ENCODE results near the gene SCFD2. TPM values are rescaled to one million over a fixed set of nuclear protein-coding genes. Genes with fewer than 3 reads are reported as not detected.
"Not testable (repeated sequence)": the region's sequence is repeated elsewhere in the genome, so short reads cannot be mapped to it uniquely, and the experiment has no call there.

Gene SCFD2
- total RNA-seq, 2 experiments from 2014 or later, result 25.1 to 27.2 TPM

DNA sequence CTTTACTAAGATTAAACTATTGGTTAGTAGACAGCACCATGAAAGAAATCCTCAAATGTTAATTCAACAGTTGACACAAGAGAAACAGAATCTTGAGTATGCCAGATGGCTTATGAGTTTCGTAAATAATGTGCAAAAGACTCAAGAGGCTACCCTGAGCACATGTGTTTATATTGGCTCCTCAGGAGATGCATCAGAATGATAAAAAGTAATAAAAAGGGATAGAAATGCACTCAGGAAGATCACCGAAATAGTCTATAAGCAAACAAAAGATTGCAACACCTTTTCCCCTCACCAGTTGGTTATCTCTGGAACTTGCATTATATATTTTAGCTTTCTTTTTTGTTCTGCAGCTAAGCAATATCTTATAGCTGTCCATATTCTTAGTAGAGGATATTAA, 84.4 kb downstream of the SCFD2 start:
- ChIA-PET CTCF (no interaction called here), POLR2A (no interaction called here)
- no peaks in the 10 kb centered on the region for H3K27me3 Mint-ChIP-seq (ENCODE audit: low read depth)
- no peak overlapping the region for H3K27ac Mint-ChIP-seq
- ATAC-seq, result no peak
- no peak for DNase-seq
- H3K9me3 Mint-ChIP-seq (ENCODE audit: insufficient read depth), result peaks cover 14% of the 10 kb centered on the region
- no peaks in the 10 kb centered on the region for H3K4me1 Mint-ChIP-seq (ENCODE audit: low read depth)
- H3K4me3 Mint-ChIP-seq, result no peak overlapping the region
- peaks cover 16% of the 10 kb centered on the region for H3K36me3 Mint-ChIP-seq (ENCODE audit: low read depth)

DNA sequence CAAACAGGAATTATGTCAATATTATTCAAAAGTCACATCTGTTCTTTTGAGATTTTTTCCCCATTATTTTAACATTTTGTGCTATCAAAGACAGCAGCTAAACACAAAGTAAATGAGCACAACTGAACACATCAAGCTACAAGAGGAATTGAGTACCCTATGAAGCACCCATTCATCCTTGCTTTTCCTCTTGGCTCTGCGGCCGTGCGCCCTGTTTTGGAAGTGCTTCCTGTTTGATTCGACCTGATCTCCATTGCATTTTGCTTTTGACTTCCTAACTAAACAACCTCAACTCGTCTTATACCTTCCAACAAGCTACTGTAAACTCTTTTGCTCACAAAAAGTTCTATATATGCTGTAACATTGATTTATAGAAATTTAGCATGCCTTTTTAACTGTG, 85.0 kb downstream of the SCFD2 start:
- no peaks in the 10 kb centered on the region for H3K4me1 Mint-ChIP-seq (ENCODE audit: low read depth)

DNA sequence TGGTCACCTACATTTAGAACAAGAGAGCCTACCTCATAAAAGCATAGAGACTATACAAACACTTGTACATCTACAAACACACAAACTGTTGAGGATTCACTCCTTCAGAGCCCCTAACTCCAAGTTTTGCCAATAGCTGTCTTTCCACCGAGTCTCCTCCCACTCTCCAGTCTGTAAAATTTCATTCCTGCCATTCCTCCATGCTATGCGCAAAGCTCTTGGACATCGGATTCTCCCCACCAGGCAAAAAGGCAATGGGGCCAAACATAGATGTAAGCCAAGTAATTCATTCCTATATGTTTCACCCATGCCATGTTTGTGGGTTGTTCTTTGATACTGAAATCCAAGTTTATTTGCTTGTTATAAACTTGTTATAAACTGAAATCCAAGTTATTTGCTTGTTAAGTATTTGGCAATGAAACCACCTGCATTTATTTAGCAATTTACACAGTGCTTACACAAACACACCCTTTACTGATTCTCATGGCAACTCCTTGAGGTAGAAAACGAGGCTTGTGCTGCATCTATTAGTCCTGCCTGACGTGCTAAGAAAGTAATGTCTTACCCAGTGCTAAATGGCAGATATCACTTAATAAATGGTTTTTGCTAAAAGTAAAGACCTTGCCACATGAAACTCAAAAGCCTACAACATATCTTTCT, 91.1 kb downstream of the SCFD2 start:
- no peak for ATAC-seq
- no peak overlapping the region for H3K4me3 Mint-ChIP-seq

More for the DNA sequence above, 85.0 kb downstream of the SCFD2 start:
- Mint-ChIP-seq H3K27me3 (ENCODE audit: low read depth) (no peaks in the 10 kb centered on the region), H3K36me3 (ENCODE audit: low read depth) (peaks cover 17% of the 10 kb centered on the region), H3K4me3 (no peak overlapping the region), H3K27ac (no peak overlapping the region), H3K9me3 (ENCODE audit: insufficient read depth) (peaks cover 14% of the 10 kb centered on the region)
- ChIA-PET CTCF (no interaction called here), POLR2A (no interaction called here)
- DNase-seq, result no peak
- ATAC-seq, result no peak

DNA sequence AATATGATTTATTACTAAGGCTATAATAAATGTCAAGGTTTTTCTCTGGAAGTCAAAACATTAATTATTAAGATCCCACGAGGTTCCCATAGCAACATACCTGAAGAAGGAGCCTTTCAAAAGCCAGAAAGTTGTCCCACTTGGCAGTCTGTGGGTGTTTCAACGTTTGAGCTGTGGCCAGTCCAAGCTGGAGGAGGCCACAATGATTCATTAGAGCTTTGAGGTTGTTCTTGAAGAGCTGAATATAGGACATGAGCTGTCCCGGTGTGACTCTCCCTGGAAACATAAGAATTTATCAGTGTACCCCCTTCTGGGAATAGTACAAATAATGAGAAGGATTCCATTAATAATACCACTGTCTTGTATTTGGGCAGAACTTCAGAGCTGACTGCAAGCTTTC, 92.1 kb downstream of the SCFD2 start:
- no peaks in the 10 kb centered on the region for H3K4me1 Mint-ChIP-seq (ENCODE audit: low read depth)
- H3K9me3 Mint-ChIP-seq (ENCODE audit: insufficient read depth), result peaks cover 2% of the 10 kb centered on the region
- POLR2A ChIA-PET, result no interaction called here
- CTCF ChIA-PET, result no interaction called here
- H3K27me3 Mint-ChIP-seq (ENCODE audit: low read depth), result no peaks in the 10 kb centered on the region
- H3K27ac Mint-ChIP-seq, result no peak overlapping the region
- DNase-seq, result no peak
- no peak for ATAC-seq
- H3K36me3 Mint-ChIP-seq (ENCODE audit: low read depth), result peaks cover 24% of the 10 kb centered on the region
- no peak overlapping the region for H3K4me3 Mint-ChIP-seq

More for the DNA sequence above, 91.1 kb downstream of the SCFD2 start:
- no peaks in the 10 kb centered on the region for H3K4me1 Mint-ChIP-seq (ENCODE audit: low read depth)
- no peaks in the 10 kb centered on the region for H3K27me3 Mint-ChIP-seq (ENCODE audit: low read depth)
- no peak overlapping the region for H3K27ac Mint-ChIP-seq
- peaks cover 10% of the 10 kb centered on the region for H3K9me3 Mint-ChIP-seq (ENCODE audit: insufficient read depth)
- no peak for DNase-seq
- CTCF ChIA-PET, result no interaction called here
- peaks cover 25% of the 10 kb centered on the region for H3K36me3 Mint-ChIP-seq (ENCODE audit: low read depth)
- POLR2A ChIA-PET, result no interaction called here

DNA sequence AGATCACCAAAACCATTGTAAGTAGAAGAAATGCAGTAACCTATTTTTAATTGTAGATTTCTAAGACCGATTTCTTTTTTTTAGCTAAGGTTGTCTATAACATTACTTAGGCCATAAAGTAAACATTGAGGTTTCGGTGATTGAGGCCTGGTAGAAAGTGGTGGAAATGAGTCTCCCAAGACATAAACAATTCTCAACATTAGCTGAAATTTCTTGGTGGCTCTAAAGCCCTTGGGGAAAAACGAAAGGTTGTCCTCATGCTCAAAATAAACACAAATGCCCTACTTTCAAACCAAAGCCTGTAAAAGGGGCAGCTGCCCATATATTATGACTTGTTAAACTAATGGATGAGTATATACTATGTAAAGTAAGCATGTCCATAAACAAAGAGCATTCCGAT, 98.8 kb downstream of the SCFD2 start:
- Mint-ChIP-seq H3K4me3 (no peak overlapping the region), H3K27me3 (ENCODE audit: low read depth) (no peaks in the 10 kb centered on the region), H3K27ac (no peak overlapping the region), H3K9me3 (ENCODE audit: insufficient read depth) (peaks cover 14% of the 10 kb centered on the region), H3K36me3 (ENCODE audit: low read depth) (peaks cover 32% of the 10 kb centered on the region), H3K4me1 (ENCODE audit: low read depth) (no peaks in the 10 kb centered on the region)
- POLR2A ChIA-PET, result no interaction called here
- DNase-seq (no peak), ATAC-seq (no peak)
- CTCF ChIA-PET, result no interaction called here

DNA sequence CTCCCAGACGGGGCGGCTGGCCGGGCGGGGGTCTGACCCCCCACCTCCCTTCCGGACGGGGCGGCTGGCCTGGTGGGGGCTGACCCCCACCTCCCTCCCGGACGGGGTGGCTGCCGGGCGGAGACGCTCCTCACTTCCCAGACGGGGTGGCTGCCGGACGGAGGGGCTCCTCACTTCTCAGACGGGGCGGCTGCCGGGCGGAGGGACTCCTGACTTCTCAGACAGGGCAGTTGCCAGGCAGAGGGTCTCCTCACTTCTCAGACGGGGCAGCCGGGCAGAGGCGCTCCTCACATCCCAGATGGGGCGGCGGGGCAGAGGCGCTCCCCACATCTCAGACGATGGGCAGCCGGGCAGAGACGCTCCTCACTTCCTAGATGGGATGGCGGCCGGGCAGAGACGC, 109.9 kb downstream of the SCFD2 start:
- H3K4me3 Mint-ChIP-seq; H3K36me3 Mint-ChIP-seq (ENCODE audit: low read depth); CTCF ChIA-PET; H3K27me3 Mint-ChIP-seq (ENCODE audit: low read depth); POLR2A ChIA-PET; H3K4me1 Mint-ChIP-seq (ENCODE audit: low read depth); H3K9me3 Mint-ChIP-seq (ENCODE audit: insufficient read depth); H3K27ac Mint-ChIP-seq; ATAC-seq; DNase-seq: not testable (repeated sequence)

DNA sequence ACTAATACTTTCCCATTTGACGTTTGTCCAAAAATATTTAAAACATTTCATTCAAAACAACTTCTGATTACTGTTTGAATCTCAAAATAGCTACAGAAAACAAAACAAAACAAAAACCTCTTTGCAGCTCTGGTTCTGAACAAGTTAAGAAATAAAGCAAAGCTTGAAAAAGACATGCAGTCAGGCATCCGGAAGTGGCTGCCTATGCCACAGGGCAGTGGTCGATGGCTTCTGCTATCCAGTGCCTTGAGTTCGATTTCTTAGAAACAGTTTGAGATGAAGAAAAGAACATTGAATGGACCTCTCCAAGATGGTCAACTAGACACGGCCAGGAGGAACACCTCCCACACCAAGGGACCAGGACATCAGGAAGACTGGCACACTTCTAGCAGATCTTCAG, 125.3 kb downstream of the SCFD2 start:
- DNase-seq (no peak), ATAC-seq (no peak)
- POLR2A ChIA-PET, result no interaction called here
- H3K4me1 Mint-ChIP-seq (ENCODE audit: low read depth), result no peaks in the 10 kb centered on the region
- H3K9me3 Mint-ChIP-seq (ENCODE audit: insufficient read depth), result peaks cover 15% of the 10 kb centered on the region
- H3K36me3 Mint-ChIP-seq (ENCODE audit: low read depth), result peaks cover 15% of the 10 kb centered on the region
- no peaks in the 10 kb centered on the region for H3K27me3 Mint-ChIP-seq (ENCODE audit: low read depth)
- no peak overlapping the region for H3K27ac Mint-ChIP-seq
- no peak overlapping the region for H3K4me3 Mint-ChIP-seq
- CTCF ChIA-PET, result no interaction called here

DNA sequence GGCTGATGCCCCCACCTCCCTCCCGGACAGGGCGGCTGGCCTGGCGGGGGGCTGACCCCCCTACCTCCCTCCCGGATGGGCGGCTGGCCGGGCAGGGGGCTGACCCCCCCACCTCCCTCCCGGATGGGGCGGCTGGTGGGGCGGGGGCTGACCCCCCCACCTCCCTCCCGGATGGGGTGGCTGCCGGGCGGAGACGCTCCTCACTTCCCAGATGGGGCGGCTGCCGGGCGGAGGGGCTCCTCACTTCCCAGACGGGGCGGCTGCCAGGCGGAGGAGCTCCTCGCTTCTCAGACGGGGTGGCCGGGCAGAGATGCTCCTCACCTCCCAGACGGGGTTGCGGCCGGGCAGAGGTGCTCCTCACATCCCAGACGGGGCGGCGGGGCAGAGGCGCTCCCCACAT, 127.5 kb downstream of the SCFD2 start:
- CTCF ChIA-PET; POLR2A ChIA-PET; ATAC-seq; H3K27me3 Mint-ChIP-seq (ENCODE audit: low read depth); DNase-seq; H3K27ac Mint-ChIP-seq; H3K4me1 Mint-ChIP-seq (ENCODE audit: low read depth); H3K9me3 Mint-ChIP-seq (ENCODE audit: insufficient read depth); H3K4me3 Mint-ChIP-seq; H3K36me3 Mint-ChIP-seq (ENCODE audit: low read depth): not testable (repeated sequence)

DNA sequence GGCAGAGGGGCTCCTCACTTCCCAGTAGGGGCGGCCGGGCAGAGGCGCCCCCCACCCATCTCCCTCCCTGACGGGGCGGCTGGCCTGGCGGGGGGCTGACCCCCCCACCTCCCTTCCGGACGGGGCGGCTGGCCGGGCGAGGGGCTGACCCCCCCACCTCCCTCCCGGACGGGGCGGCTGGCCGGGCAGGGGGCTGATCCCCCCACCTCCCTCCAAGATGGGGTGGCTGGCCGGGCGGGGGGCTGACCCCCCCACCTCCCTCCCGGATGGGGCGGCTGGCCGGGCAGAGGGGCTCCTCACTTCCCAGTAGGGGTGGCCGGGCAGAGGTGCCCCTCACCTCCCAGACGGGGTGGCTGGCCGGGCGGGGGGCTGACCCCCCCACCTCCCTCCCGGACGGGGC, 128.1 kb downstream of the SCFD2 start:
- CTCF ChIA-PET; H3K27me3 Mint-ChIP-seq (ENCODE audit: low read depth); H3K36me3 Mint-ChIP-seq (ENCODE audit: low read depth); H3K27ac Mint-ChIP-seq; H3K9me3 Mint-ChIP-seq (ENCODE audit: insufficient read depth); H3K4me3 Mint-ChIP-seq; H3K4me1 Mint-ChIP-seq (ENCODE audit: low read depth); ATAC-seq; DNase-seq; POLR2A ChIA-PET: not testable (repeated sequence)

DNA sequence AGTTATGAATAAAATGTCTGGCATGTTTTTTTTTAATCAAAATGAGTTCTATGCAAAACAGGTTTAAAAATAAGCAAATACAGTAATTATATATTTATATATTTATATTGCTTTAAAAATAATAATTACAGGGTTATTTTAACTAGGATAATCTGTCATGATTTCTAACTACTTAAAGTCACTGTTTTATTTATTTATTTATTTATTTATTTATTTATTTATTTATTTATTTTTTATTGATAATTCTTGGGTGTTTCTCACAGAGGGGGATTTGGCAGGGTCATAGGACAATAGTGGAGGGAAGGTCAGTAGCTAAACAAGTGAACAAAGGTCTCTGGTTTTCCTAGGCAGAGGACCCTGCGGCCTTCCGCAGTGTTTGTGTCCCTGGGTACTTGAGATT, 129.2 kb downstream of the SCFD2 start:
- H3K27me3 Mint-ChIP-seq (ENCODE audit: low read depth); H3K9me3 Mint-ChIP-seq (ENCODE audit: insufficient read depth); H3K4me3 Mint-ChIP-seq; DNase-seq; ATAC-seq; H3K36me3 Mint-ChIP-seq (ENCODE audit: low read depth); H3K27ac Mint-ChIP-seq; CTCF ChIA-PET: not testable (repeated sequence)
- POLR2A ChIA-PET, result interaction anchor here (0.7 kb wide), 1 partner anchor 282 kb away, joined by 3 read pairs; no protein-coding TSS in a partner anchor
- H3K4me1 Mint-ChIP-seq (ENCODE audit: low read depth), result peaks cover 12% of the 10 kb centered on the region

DNA sequence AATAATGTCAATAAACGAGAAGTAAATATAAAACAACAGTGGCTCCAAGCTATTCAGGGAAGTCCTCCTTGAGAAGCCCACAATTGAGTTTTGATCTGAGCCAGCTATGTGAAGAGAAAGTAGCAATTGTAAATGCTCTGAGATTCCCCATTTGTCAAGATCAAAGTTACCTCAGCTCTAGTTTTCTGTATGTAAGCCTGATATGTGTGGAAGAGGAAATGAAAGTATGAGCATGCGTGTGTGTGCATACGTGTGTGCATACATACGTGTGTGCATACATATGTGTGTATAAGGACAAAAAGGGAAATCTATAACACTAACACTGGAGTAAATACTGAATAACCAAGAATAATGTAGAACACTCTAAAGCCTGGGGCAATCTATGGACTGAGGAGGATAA, 130.3 kb downstream of the SCFD2 start:
- ChIA-PET POLR2A (no interaction called here), CTCF (no interaction called here)
- DNase-seq (no peak), ATAC-seq (no peak)
- H3K4me1 Mint-ChIP-seq (ENCODE audit: low read depth), result peaks cover 12% of the 10 kb centered on the region
- peaks cover 3% of the 10 kb centered on the region for H3K36me3 Mint-ChIP-seq (ENCODE audit: low read depth)
- no peaks in the 10 kb centered on the region for H3K27me3 Mint-ChIP-seq (ENCODE audit: low read depth)
- no peak overlapping the region for H3K4me3 Mint-ChIP-seq
- H3K9me3 Mint-ChIP-seq (ENCODE audit: insufficient read depth), result peaks cover 5% of the 10 kb centered on the region
- H3K27ac Mint-ChIP-seq, result no peak overlapping the region

DNA sequence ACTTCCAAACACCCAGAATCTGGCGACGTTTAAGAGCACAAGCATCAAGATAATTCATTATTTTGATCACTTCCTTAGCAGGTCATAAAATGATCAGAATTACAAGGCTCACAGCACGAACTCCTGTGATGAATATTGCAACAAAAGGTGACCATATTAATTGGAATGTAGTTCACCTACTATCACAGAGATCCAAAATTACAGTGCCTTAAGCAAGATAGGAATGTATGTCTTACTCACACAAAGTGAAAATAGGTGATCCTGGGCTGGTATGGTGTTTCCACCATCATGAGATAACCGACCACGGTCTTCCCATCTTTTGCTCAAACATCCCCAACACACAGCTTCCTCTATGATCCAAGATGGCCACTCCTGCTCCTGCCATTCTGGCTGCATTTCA, 131.2 kb downstream of the SCFD2 start:
- peaks cover 2% of the 10 kb centered on the region for H3K36me3 Mint-ChIP-seq (ENCODE audit: low read depth)
- ATAC-seq (no peak), DNase-seq (no peak)
- ChIA-PET CTCF (no interaction called here), POLR2A (no interaction called here)
- H3K27me3 Mint-ChIP-seq (ENCODE audit: low read depth), result no peaks in the 10 kb centered on the region
- H3K4me1 Mint-ChIP-seq (ENCODE audit: low read depth), result peaks cover 12% of the 10 kb centered on the region
- peaks cover 2% of the 10 kb centered on the region for H3K9me3 Mint-ChIP-seq (ENCODE audit: insufficient read depth)
- no peak overlapping the region for H3K27ac Mint-ChIP-seq
- H3K4me3 Mint-ChIP-seq, result no peak overlapping the region

DNA sequence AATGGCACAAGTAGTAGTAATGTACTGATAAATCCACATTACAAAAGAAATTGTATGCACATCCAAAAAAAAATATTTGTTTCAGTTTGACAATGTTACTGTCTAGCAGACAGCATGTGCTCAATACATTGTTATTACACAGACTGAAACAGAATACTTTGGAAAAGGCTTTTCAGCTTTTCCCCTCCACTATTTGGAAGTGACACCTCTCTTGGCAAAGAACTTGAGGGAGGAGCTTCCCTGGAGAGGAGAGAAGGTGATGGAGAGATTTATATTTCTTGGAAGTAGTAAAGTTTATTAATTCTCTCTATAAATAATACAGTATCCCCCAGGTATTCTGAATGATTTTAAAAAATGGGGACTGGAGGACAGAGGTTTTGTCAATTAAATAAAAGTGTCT, 131.8 kb downstream of the SCFD2 start:
- DNase-seq (no peak), ATAC-seq (no peak)
- peaks cover 12% of the 10 kb centered on the region for H3K4me1 Mint-ChIP-seq (ENCODE audit: low read depth)
- H3K4me3 Mint-ChIP-seq, result no peak overlapping the region
- no peaks in the 10 kb centered on the region for H3K36me3 Mint-ChIP-seq (ENCODE audit: low read depth)
- H3K9me3 Mint-ChIP-seq (ENCODE audit: insufficient read depth), result no peaks in the 10 kb centered on the region
- CTCF ChIA-PET, result no interaction called here
- H3K27ac Mint-ChIP-seq, result no peak overlapping the region
- H3K27me3 Mint-ChIP-seq (ENCODE audit: low read depth), result no peaks in the 10 kb centered on the region
- POLR2A ChIA-PET, result no interaction called here

All from activated CD8-positive, alpha-beta T cell treated with anti-CD3 and anti-CD28 coated beads, Interleukin-2, amount 10 ng/mL, durations not matched to agents 7 days and 5 days (primary cell).